Measurements from ENCODE around the gene SLC44A3. TPM values are rescaled to one million over a fixed set of nuclear protein-coding genes. Genes with fewer than 3 reads are reported as not detected.

SLC44A3 gene
- total and polyA plus RNA-seq, 2 of the 13 experiments (the other 11 are each of a cell fraction or from before 2014, with no cell fraction given): 6.8 to 14.1 TPM

DNA sequence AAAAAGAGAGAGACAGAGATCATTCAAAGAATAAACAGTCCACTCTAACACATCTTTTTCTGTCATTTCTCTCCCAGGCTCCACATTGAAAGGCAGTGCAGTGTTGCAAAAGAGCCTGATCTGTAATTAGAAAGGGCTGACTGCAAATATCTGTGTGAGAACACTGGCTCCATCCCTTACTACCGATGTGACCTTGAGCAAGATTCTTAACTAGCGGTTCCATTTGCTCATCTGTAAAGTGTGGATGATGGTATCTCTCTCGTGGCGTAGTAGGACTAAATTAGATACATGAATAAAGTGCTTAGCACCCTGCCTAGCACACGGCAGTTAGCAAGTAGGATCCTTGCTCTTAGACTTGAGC, 26.9 kb upstream of the SLC44A3 start (continued):
- TF ChIP-seq ATF1 (CRISPR knock-in tag; IDR thresholded peaks at IDR 0.05): 0 out of 2 replicates have a peak, but pooled peaks have one; percentile 27
- TF ChIP-seq, protein P1, sequence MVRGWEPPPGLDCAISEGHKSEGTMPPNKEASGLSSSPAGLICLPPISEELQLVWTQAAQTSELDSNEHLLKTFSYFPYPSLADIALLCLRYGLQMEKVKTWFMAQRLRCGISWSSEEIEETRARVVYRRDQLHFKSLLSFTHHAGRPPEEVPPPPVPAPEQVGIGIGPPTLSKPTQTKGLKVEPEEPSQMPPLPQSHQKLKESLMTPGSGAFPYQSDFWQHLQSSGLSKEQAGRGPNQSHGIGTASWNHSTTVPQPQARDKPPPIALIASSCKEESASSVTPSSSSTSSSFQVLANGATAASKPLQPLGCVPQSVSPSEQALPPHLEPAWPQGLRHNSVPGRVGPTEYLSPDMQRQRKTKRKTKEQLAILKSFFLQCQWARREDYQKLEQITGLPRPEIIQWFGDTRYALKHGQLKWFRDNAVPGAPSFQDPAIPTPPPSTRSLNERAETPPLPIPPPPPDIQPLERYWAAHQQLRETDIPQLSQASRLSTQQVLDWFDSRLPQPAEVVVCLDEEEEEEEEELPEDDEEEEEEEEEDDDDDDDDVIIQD (CRISPR knock-in tag; IDR thresholded peaks at IDR 0.05; ENCODE audit: low read depth): peak; percentile 15; the same call in 1 of the 2 replicates
- TF ChIP-seq CEBPB (IDR thresholded peaks at IDR 0.05; ENCODE audit: borderline replicate concordance, low read depth, low read length): peak; percentile 53; the same call in 1 of the 2 replicates
- TF ChIP-seq TCF7L2 (IDR thresholded peaks at IDR 0.05; ENCODE audit: low read depth, low read length): no peak
- TF ChIP-seq NCOA2 (CRISPR knock-in tag; IDR thresholded peaks at IDR 0.05): peak; percentile 26; the same call in 1 of the 2 replicates
- 0 out of 2 replicates have a peak, but pooled peaks have one; percentile 43 for TF ChIP-seq SAP130 (CRISPR knock-in tag; IDR thresholded peaks at IDR 0.05; ENCODE audit: low read depth)
- TF ChIP-seq SOX13 (IDR thresholded peaks at IDR 0.05): no peak
- TF ChIP-seq SOX13 (CRISPR knock-in tag; conservative IDR thresholded peaks at IDR 0.05 in 1 of 2, IDR thresholded peaks at IDR 0.05 in 1 of 2): peak in 1 of 2 experiments; percentile 37; a peak in 1 of 4 replicates
- TF ChIP-seq GATAD2A (CRISPR knock-in tag; IDR thresholded peaks at IDR 0.05): peak; percentile 51; the same call in 1 of the 2 replicates
- TF ChIP-seq, protein P2, sequence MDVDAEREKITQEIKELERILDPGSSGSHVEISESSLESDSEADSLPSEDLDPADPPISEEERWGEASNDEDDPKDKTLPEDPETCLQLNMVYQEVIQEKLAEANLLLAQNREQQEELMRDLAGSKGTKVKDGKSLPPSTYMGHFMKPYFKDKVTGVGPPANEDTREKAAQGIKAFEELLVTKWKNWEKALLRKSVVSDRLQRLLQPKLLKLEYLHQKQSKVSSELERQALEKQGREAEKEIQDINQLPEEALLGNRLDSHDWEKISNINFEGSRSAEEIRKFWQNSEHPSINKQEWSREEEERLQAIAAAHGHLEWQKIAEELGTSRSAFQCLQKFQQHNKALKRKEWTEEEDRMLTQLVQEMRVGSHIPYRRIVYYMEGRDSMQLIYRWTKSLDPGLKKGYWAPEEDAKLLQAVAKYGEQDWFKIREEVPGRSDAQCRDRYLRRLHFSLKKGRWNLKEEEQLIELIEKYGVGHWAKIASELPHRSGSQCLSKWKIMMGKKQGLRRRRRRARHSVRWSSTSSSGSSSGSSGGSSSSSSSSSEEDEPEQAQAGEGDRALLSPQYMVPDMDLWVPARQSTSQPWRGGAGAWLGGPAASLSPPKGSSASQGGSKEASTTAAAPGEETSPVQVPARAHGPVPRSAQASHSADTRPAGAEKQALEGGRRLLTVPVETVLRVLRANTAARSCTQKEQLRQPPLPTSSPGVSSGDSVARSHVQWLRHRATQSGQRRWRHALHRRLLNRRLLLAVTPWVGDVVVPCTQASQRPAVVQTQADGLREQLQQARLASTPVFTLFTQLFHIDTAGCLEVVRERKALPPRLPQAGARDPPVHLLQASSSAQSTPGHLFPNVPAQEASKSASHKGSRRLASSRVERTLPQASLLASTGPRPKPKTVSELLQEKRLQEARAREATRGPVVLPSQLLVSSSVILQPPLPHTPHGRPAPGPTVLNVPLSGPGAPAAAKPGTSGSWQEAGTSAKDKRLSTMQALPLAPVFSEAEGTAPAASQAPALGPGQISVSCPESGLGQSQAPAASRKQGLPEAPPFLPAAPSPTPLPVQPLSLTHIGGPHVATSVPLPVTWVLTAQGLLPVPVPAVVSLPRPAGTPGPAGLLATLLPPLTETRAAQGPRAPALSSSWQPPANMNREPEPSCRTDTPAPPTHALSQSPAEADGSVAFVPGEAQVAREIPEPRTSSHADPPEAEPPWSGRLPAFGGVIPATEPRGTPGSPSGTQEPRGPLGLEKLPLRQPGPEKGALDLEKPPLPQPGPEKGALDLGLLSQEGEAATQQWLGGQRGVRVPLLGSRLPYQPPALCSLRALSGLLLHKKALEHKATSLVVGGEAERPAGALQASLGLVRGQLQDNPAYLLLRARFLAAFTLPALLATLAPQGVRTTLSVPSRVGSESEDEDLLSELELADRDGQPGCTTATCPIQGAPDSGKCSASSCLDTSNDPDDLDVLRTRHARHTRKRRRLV (CRISPR knock-in tag; IDR thresholded peaks at IDR 0.05): no peak
- TF ChIP-seq, protein P3, sequence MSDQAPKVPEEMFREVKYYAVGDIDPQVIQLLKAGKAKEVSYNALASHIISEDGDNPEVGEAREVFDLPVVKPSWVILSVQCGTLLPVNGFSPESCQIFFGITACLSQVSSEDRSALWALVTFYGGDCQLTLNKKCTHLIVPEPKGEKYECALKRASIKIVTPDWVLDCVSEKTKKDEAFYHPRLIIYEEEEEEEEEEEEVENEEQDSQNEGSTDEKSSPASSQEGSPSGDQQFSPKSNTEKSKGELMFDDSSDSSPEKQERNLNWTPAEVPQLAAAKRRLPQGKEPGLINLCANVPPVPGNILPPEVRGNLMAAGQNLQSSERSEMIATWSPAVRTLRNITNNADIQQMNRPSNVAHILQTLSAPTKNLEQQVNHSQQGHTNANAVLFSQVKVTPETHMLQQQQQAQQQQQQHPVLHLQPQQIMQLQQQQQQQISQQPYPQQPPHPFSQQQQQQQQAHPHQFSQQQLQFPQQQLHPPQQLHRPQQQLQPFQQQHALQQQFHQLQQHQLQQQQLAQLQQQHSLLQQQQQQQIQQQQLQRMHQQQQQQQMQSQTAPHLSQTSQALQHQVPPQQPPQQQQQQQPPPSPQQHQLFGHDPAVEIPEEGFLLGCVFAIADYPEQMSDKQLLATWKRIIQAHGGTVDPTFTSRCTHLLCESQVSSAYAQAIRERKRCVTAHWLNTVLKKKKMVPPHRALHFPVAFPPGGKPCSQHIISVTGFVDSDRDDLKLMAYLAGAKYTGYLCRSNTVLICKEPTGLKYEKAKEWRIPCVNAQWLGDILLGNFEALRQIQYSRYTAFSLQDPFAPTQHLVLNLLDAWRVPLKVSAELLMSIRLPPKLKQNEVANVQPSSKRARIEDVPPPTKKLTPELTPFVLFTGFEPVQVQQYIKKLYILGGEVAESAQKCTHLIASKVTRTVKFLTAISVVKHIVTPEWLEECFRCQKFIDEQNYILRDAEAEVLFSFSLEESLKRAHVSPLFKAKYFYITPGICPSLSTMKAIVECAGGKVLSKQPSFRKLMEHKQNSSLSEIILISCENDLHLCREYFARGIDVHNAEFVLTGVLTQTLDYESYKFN (CRISPR knock-in tag; conservative IDR thresholded peaks at IDR 0.05): 0 out of 2 replicates have a peak, but pooled peaks have one; percentile 26
- TF ChIP-seq ZNF331 (CRISPR knock-in tag; IDR thresholded peaks at IDR 0.05): 0 out of 2 replicates have a peak, but pooled peaks have one; percentile 25
- TF ChIP-seq ZFP36L2 (CRISPR knock-in tag; IDR thresholded peaks at IDR 0.05): no peak
- TF ChIP-seq, protein P4, sequence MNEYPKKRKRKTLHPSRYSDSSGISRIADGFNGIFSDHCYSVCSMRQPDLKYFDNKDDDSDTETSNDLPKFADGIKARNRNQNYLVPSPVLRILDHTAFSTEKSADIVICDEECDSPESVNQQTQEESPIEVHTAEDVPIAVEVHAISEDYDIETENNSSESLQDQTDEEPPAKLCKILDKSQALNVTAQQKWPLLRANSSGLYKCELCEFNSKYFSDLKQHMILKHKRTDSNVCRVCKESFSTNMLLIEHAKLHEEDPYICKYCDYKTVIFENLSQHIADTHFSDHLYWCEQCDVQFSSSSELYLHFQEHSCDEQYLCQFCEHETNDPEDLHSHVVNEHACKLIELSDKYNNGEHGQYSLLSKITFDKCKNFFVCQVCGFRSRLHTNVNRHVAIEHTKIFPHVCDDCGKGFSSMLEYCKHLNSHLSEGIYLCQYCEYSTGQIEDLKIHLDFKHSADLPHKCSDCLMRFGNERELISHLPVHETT (CRISPR knock-in tag; conservative IDR thresholded peaks at IDR 0.05): no peak
- TF ChIP-seq, protein P5, sequence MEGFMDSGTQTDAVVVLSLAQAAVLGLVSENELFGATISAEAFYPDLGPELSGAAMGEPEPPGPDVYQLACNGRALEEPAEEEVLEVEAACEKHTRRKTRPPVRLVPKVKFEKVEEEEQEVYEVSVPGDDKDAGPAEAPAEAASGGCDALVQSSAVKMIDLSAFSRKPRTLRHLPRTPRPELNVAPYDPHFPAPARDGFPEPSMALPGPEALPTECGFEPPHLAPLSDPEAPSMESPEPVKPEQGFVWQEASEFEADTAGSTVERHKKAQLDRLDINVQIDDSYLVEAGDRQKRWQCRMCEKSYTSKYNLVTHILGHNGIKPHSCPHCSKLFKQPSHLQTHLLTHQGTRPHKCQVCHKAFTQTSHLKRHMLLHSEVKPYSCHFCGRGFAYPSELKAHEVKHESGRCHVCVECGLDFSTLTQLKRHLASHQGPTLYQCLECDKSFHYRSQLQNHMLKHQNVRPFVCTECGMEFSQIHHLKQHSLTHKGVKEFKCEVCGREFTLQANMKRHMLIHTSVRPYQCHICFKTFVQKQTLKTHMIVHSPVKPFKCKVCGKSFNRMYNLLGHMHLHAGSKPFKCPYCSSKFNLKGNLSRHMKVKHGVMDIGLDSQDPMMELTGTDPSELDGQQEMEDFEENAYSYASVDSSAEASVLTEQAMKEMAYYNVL (CRISPR knock-in tag; IDR thresholded peaks at IDR 0.05; ENCODE audit: borderline replicate concordance): peak; percentile 79; the same call in 1 of the 2 replicates
- TF ChIP-seq ZNF317 (CRISPR knock-in tag; IDR thresholded peaks at IDR 0.05): peak; percentile 85; the same call in 1 of the 2 replicates
- peak; percentile 18; the same call in 1 of the 2 replicates for TF ChIP-seq ZMYM4 (CRISPR knock-in tag; IDR thresholded peaks at IDR 0.05)

Data from HepG2 (cell line).